GM21515 (cell line): ENCODE data around the gene GALT.

Experiments used
- ATAC-seq: cut with Tn5 transposase; IDR thresholded peaks from one replicate; pipeline ENCODE4 v1.9.1; 2021; ENCODE audit not compliant: unreplicated experiment

GALT gene

DNA sequence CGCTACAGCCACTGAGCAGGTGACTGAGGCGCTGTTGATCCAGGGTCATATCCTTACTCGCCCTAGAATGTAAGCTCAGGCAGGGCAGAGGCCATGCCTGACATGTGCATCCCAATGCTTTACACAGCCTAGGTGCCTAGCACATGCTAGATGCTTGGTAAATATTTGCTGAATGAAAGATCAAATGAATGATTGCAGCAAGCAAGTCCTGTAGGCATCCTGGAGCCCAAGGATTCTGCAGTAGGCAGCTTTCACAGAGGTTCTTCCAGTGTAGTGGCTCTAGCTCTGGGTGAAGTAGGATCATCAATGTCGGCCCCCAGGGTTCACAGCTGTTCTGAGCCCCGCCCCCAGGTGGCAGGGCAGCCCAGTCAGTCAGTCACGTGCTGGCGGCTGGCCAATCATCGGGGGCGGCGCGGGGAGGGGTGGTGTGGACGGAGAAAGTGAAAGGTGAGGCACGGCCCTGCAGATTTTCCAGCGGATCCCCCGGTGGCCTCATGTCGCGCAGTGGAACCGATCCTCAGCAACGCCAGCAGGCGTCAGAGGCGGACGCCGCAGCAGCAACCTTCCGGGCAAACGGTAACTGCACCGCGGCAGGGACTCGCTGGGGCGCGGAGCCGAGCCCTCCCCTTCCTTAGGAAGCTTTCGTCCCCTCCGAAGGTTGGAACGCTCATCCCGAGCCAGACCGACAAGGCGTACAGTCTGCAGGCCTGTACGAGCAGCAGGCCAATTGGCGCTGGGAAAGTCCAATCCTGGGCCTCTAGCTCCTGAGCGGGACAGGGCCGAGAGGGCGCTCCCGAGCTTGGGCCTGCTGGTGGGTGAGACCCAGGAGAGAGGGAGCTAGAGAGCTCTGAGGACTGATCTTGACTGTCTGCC lies at the start of gene GALT:
Gene GALT (plus strand): TSS at position 465 of the 873 bp plus-strand sequence. CDS start 30 bp downstream, at position 495.
- peak; percentile 77 for ATAC-seq

GRCh38 chr9:34599546-34599945 lies 46.9 kb upstream of the GALT start:
- ATAC-seq = no peak

DNA sequence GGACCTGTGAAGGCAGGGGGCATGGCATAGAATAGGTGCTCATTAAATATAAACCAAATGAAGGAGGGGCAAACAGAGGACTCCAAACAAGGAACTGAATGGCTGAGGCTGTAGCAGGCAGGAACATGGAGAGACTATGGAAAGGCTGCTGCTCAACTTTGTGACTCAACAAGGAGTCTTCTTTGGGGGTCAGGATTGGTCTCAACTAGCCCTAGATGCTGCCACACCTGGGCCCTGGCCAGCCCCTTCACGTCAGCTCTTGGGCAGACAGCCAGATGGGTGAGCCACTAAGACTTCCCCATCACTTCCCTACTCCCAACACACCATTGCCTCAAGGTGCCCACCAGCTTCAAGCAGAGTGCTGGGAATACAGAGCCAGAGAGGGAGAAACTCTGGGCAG lies 45.6 kb upstream of the GALT start:
- no peak for ATAC-seq

GRCh38 chr9:34601937-34602573 lies 44.4 kb upstream of the GALT start:
- no peak for ATAC-seq

GRCh38 chr9:34603610-34604231 lies 42.8 kb upstream of the GALT start:
- peak; percentile 78 for ATAC-seq

GRCh38 chr9:34606190-34606589 lies 40.3 kb upstream of the GALT start:
- ATAC-seq = no peak

GRCh38 chr9:34606905-34607304 lies 39.6 kb upstream of the GALT start:
- ATAC-seq = no peak

DNA sequence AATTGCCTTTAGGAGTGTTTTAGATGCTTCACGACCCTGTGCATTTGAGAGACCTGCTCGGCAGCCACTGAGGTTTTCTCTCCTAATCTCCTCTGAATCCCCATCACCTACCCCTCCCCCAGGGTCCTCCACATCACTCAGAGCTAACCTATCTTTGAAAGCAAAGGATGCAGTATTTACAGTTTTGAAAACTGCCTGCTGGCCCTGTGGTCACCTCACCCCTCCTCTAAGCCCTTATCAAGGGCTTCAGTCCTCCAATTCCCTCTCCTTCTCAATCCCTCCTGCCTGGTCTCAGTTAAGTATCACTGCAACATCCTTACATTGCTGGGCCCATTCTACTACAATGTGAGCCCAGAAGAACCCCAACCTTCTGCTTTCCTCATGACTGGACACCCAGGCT lies 39.1 kb upstream of the GALT start:
- ATAC-seq = no peak

- ATAC-seq = no peak
Measured at GRCh38 chr9:34610434-34611206, 35.9 kb upstream of the GALT start.

DNA sequence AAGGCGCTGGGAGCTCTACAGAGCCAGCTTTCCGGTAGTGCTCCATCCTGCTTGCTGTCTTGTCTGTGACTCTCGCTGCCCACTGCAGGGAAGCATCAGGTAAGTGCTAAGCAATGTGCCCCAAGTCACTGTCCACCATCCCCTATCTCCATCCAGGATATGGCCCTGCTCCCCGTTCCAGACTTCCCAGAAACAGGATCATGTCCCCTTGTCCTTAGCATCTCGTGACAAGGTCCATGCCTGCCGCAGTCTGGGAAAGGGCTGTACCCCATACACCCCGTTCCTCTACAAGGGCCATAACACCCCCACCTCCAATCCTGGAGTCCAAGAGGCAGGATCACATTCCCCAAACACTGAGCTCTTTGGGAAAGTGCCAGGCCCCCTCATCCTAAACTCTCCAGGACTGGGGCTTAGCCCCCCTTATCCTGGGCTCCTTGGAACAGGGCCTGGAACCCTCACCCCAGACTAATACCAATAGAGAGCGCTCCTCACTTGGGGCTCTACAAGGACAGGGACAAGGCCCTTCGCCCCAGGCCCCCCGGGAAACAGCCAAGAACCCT lies 35.1 kb upstream of the GALT start:
- no peak for ATAC-seq

DNA sequence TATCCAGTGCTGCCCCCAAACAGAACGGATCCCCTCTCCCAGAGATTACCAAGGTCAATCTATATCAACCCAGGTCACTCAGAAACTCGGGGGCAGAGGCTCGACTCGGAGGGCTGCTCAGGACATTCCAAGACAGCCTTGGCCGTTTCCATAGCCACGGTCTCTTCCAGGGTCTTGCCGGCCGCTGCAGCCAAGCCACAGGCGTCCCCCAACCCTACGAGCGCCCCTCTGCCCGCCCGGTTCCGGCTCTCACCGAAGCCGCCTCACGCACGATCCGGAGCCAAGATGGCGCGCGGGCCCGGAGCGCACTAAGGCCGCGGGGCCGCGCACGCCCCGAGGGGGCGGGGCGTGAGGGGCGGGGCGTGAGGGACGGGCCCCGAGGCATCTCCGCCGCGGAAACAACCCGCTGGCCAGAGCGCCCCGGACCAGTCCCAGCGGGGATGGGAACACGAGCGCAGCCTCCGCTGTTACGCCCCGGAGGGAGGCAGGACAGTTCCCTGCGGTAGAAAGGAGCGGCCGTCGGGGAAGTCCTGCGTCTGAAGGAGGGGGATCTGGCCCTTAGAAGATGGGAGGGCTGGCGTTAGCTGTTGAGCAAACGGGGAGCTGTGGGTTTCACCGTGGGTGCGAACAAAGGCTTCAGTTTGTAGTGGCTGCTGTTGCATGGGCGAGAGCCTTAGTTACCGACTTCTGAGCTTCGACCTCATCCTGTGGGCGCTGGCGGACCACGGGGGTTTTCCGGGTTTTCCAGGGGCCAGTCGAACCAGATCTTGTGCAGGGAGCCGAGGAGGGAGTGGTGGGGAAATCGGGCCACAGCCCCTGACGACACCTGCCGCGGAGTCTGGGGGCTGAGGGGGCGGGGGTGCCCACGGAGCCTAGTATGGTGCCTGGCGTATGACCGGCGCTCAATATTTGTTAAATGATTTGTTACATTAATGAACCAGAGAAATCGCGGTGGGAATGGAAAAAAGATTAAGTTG lies 34.4 kb upstream of the GALT start, which contains the start of gene RPP25L:
Gene RPP25L (minus strand): TSS at position 287 of the 977 bp plus-strand sequence. CDS start 801 bp downstream, outside the sequence.
- peak; percentile 85 for ATAC-seq

DNA sequence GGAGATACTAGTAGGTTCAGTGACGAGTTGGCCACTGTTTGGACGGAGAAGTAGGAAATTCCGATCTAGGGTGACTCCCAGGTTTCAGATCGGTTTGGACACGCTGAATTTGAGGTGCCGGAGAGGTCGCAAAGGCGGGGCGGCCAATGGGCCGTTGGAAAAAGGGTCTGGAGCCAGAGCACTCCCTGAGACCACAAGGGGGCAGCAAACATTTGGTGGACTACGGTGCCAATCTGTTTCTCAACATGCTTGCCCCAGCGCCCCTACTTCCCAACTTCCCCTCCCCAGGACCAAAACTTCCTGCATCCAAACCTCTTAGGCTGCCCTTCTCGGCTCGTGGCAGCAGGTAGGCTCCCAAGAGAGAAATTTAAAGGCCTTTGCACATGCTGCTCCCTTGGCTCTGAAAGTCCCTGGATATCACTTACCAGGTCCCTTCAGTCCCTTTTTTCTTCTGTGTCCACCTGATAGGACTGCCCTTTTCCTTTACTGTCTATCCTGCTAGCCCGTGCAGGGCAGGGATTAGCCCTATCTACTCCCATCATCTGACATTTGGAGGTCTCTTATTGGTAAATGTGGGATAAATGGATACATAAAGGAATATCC lies 33.6 kb upstream of the GALT start:
- ATAC-seq = no peak

GRCh38 chr9:34615132-34615531 lies 31.3 kb upstream of the GALT start:
- ATAC-seq = no peak

- ATAC-seq = peak; percentile 95
Measured at GRCh38 chr9:34620061-34620994, 26.1 kb upstream of the GALT start, which contains the start of gene DCTN3. Gene DCTN3, minus strand, starts transcription at chr9:34620495. Its CDS starts 31 bp downstream, at chr9:34620464.

GRCh38 chr9:34623374-34624235 lies 22.9 kb upstream of the GALT start:
- ATAC-seq = no peak

DNA sequence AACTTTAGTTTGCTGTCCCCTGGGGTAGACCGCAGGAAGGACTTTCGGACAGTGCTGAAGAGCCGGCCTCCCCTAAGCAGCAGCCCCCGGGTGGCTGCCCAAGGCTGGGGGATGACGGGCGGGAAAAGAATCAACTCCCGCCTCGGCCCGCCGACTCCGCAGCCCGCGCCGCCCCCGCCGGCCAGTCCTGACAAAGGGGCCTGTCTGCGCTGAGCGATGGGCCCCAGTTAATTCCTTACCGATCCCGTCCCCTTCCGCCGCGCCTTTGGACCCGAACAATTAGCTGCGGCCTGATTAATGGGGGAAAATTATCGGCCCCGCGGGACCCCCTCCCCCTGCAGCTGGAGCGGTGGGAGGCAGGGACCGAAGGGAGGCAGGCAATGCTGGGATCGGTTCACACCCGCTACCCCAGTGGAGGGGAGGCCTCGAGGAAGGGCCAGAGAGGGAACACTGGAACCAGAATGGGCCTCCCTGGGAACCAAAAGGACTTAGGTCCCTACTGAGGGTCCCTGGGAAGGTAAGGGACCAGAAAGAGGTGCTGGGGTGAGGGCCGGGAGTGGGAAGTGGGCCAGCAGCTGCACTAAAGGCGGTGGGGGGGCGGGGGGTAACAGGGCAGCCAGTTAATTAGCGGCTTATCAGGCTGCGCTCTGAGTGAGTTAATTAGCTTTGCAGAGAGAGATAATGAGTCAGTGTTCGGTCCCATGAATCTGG lies 21.8 kb upstream of the GALT start:
- no peak for ATAC-seq

DNA sequence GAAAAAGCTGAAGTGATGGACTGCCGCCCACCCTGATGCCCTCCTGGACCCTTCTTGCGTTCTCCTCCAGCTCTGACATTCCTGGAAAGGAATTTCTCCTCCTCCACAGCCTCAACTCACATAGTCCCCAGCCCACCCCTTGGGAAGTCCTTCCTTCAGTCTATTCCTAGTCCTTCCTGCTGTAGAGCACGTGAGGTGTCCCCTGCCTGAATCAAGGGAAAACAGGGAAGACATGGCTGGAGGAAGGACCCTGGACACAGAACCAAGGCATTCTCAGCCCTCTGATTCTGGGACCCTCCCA lies 21.3 kb upstream of the GALT start:
- ATAC-seq = no peak
